HEK293 (cell line): ENCODE measurements around the gene CAMK2G.
"Not testable (repeated sequence)": the region's sequence is repeated elsewhere in the genome, so short reads cannot be mapped to it uniquely, and the experiment has no call there.

Experiments used
- HOXA7 ChIP-seq: sonication (generic); formaldehyde crosslinking; IDR thresholded peaks from 2 replicates; pipeline ENCODE4 v1.8.1; 2022; ENCODE audit warnings: missing genetic modification reagents, borderline replicate concordance
- YY1 ChIP-seq: fragments of 450-650 bp; formaldehyde crosslinking; IDR thresholded peaks from 2 replicates; pipeline ENCODE4 v1.5.1; 2018; ENCODE audit warnings: missing biosample characterization, missing genetic modification characterization
- ZNF433 ChIP-seq: fragments of 450-650 bp; formaldehyde crosslinking; IDR thresholded peaks from 2 replicates; pipeline ENCODE4 v1.5.1; 2016; ENCODE audit warnings: missing biosample characterization, missing genetic modification characterization, low read depth

- not testable (repeated sequence) for TF ChIP-seq ZNF433 (tag by site-specific recombination); YY1 (tag by site-specific recombination); HOXA7 (CRISPR knock-in tag)
Measured at GRCh38 chr10:73889416-73889815, 15.1 kb upstream of the CAMK2G start.
